GM23338 (cell line): ENCODE data around the gene GNAI1.

Experiments used
- CTCF ChIP-seq, 2 experiments: fragments of 200-600 bp in 1 of 2; sonication (generic) in 1 of 2; conservative IDR thresholded peaks; 2 replicates each; pipeline versions ENCODE4 v1.5.1 to v1.6.1; 2016 to 2017; ENCODE audit warnings: antibody characterized with exemption in 2 of 2, low read depth in 2 of 2, mild to moderate bottlenecking in 2 of 2, moderate library complexity in 1 of 2
- STAT1 ChIP-seq: IDR thresholded peaks from one replicate; pipeline ENCODE4 v1.6.1; 2016; ENCODE audit warnings: antibody characterized with exemption; ENCODE audit not compliant: unreplicated experiment

- TF ChIP-seq CTCF (conservative IDR thresholded peaks at IDR 0.05; ENCODE audit: low read depth in 2 of 2) (no peak; a peak in 1 of 4 replicates), STAT1 (no peak)
These were observed 72.1 kb downstream of the GNAI1 start for GRCh38 chr7:80206763-80207162.
